HEK293T (cell line): Measurements from ENCODE around the gene RNF112.

Source experiments
- CTCF ChIA-PET: fragments of 350-600 bp; formaldehyde crosslinking; extraction: SDS; loops from one replicate; lab custom pipeline; 2021; ENCODE audit warnings: antibody characterized with exemption, inconsistent platforms; lab: Yijun Ruan, JAX
- POLR2A ChIA-PET: fragments of 350-600 bp; formaldehyde crosslinking; extraction: SDS; loops from one replicate; lab custom pipeline; 2020; ENCODE audit warnings: antibody characterized with exemption, inconsistent platforms; lab: Yijun Ruan, JAX
- DNase-seq: peaks from one replicate; pipeline ENCODE4 v3.0.0; 2012; ENCODE audit warnings: mixed read lengths; ENCODE audit errors: extremely low spot score
- ARNT ChIP-seq: fragments of 450-650 bp; IDR thresholded peaks from 2 replicates; pipeline ENCODE4 v1.6.1; 2017; ENCODE audit warnings: mild to moderate bottlenecking
- BHLHE40 ChIP-seq: fragments of 450-650 bp; IDR thresholded peaks from 2 replicates; pipeline ENCODE4 v1.6.1; 2016; ENCODE audit warnings: mild to moderate bottlenecking, moderate library complexity, borderline replicate concordance
- CTBP1 ChIP-seq: fragments of 450-650 bp; IDR thresholded peaks from 2 replicates; pipeline ENCODE4 v1.6.1; 2016; ENCODE audit warnings: borderline replicate concordance
- ELF4 ChIP-seq: fragments of 450-650 bp; IDR thresholded peaks from 2 replicates; pipeline ENCODE4 v1.6.1; 2017; ENCODE audit warnings: antibody characterized with exemption
- FOXA1 ChIP-seq: fragments of 450-650 bp; IDR thresholded peaks from 2 replicates; pipeline ENCODE4 v1.6.1; 2016; ENCODE audit warnings: mild to moderate bottlenecking
- FOXK2 ChIP-seq: fragments of 450-650 bp; IDR thresholded peaks from 2 replicates; pipeline ENCODE4 v1.6.1; 2016; ENCODE audit warnings: mild to moderate bottlenecking
- FOXM1 ChIP-seq: fragments of 450-650 bp; IDR thresholded peaks from 2 replicates; pipeline ENCODE4 v1.6.1; 2017; ENCODE audit warnings: mild to moderate bottlenecking, borderline replicate concordance
- HDGF ChIP-seq: fragments of 450-650 bp; IDR thresholded peaks from 2 replicates; pipeline ENCODE4 v1.6.1; 2017; ENCODE audit warnings: antibody characterized with exemption, borderline replicate concordance
- L3MBTL2 ChIP-seq: fragments of 450-650 bp; conservative IDR thresholded peaks from 2 replicates; pipeline ENCODE4 v1.6.1; 2016; ENCODE audit warnings: mild to moderate bottlenecking
- LEF1 ChIP-seq: fragments of 450-650 bp; IDR thresholded peaks from 2 replicates; pipeline ENCODE4 v1.6.1; 2017; ENCODE audit warnings: mild to moderate bottlenecking, borderline replicate concordance
- NFRKB ChIP-seq: fragments of 450-650 bp; IDR thresholded peaks from 2 replicates; pipeline ENCODE4 v1.6.1; 2016; ENCODE audit warnings: mild to moderate bottlenecking, moderate library complexity
- PKNOX1 ChIP-seq: fragments of 450-650 bp; IDR thresholded peaks from 2 replicates; pipeline ENCODE4 v1.6.1; 2016
- SP1 ChIP-seq: fragments of 450-650 bp; IDR thresholded peaks from 2 replicates; pipeline ENCODE4 v1.6.1; 2017
- SUZ12 ChIP-seq: fragments of 450-650 bp; IDR thresholded peaks from 2 replicates; pipeline ENCODE4 v1.6.1; 2016; ENCODE audit warnings: mild to moderate bottlenecking
- TARDBP ChIP-seq: fragments of 450-650 bp; IDR thresholded peaks from 2 replicates; pipeline ENCODE4 v1.6.1; 2016
- ZNF384 ChIP-seq: fragments of 450-650 bp; IDR thresholded peaks from 2 replicates; pipeline ENCODE4 v1.6.1; 2016

The RNF112 gene

GRCh38 chr17:19448341-19449268 is 37.6 kb downstream of the RNF112 start:
- no peak for TF ChIP-seq NFRKB
- no peak for TF ChIP-seq L3MBTL2
- no peak for TF ChIP-seq FOXK2
- no peak for TF ChIP-seq CTBP1
- POLR2A ChIA-PET: interaction anchor here (0.6 to 2.6 kb wide), 7 partner anchors 71 to 303 kb away, joined by 3 to 16 read pairs (median 3); partner anchors contain the start of genes ALDH3A2 and MAPK7
- CTCF ChIA-PET: interaction anchor here (0.8 to 2.2 kb wide), 3 partner anchors 84 to 128 kb away, joined by 4 to 59 read pairs (median 5); partner anchors contain the start of gene B9D1
- DNase-seq: no peak

- POLR2A ChIA-PET: interaction anchor here (1.6 kb wide), 1 partner anchor 199 kb away, joined by 4 read pairs; the partner anchor contains the start of gene ALDH3A2
- CTCF ChIA-PET: interaction anchor here (1.1 kb wide), 1 partner anchor 87 kb away, joined by 5 read pairs; the partner anchor contains the start of gene B9D1
- no peak for TF ChIP-seq FOXM1
- TF ChIP-seq TARDBP: no peak
- no peak for DNase-seq
Observed at GRCh38 chr17:19449656-19450055, 38.6 kb downstream of the RNF112 start.

- DNase-seq: no peak
- CTCF ChIA-PET: interaction anchor here (0.8 to 0.9 kb wide), 2 partner anchors 13 to 309 kb away, joined by 3 read pairs; no protein-coding TSS in a partner anchor
- POLR2A ChIA-PET: interaction anchor here (1.2 to 2.2 kb wide), 2 partner anchors 76 to 91 kb away, joined by 4 to 7 read pairs; partner anchors contain the start of genes B9D1 and MAPK7
- no peak for TF ChIP-seq NFRKB
- no peak for TF ChIP-seq FOXK2
- no peak for TF ChIP-seq ARNT
- TF ChIP-seq L3MBTL2: no peak
- TF ChIP-seq SP1: no peak
- TF ChIP-seq LEF1: no peak
- no peak for TF ChIP-seq BHLHE40
- TF ChIP-seq TARDBP: no peak
- TF ChIP-seq SUZ12: no peak
- TF ChIP-seq ELF4: no peak
- TF ChIP-seq ZNF384: no peak
- TF ChIP-seq PKNOX1: no peak
- TF ChIP-seq FOXA1: no peak
- TF ChIP-seq HDGF: no peak
- no peak for TF ChIP-seq FOXM1
- TF ChIP-seq CTBP1: no peak
Observed at GRCh38 chr17:19453296-19453695, 42.3 kb downstream of the RNF112 start.

- ChIA-PET CTCF (interaction anchor here (0.8 to 2.3 kb wide), 2 partner anchors 91 to 308 kb away, joined by 3 to 9 read pairs; partner anchors contain the start of gene B9D1), POLR2A (interaction anchor here (1.2 to 2.2 kb wide), 2 partner anchors 76 to 92 kb away, joined by 4 to 7 read pairs; partner anchors contain the start of genes B9D1 and MAPK7)
- TF ChIP-seq FOXA1 (no peak), NFRKB (no peak), ARNT (no peak), ELF4 (no peak), SP1 (no peak), TARDBP (no peak), BHLHE40 (no peak), SUZ12 (no peak), L3MBTL2 (no peak), PKNOX1 (no peak), CTBP1 (no peak), LEF1 (no peak), FOXK2 (no peak), HDGF (no peak), ZNF384 (no peak), FOXM1 (no peak)
- DNase-seq: no peak
Observed at GRCh38 chr17:19454074-19454473, 43.0 kb downstream of the RNF112 start.

- no peak for TF ChIP-seq HDGF
- no peak for TF ChIP-seq SUZ12
- no peak for TF ChIP-seq SP1
- TF ChIP-seq PKNOX1: no peak
- no peak for TF ChIP-seq FOXA1
- TF ChIP-seq L3MBTL2: no peak
- no peak for TF ChIP-seq FOXM1
- no peak for TF ChIP-seq ARNT
- no peak for TF ChIP-seq CTBP1
- no peak for TF ChIP-seq ELF4
- TF ChIP-seq NFRKB: no peak
- no peak for DNase-seq
- CTCF ChIA-PET: interaction anchor here (2.3 kb wide), 1 partner anchor 94 kb away, joined by 9 read pairs; the partner anchor contains the start of gene B9D1
- POLR2A ChIA-PET: interaction anchor here (0.7 to 1.4 kb wide), 3 partner anchors 9 to 94 kb away, joined by 3 to 10 read pairs (median 4); partner anchors contain the start of genes B9D1 and MAPK7
Observed at GRCh38 chr17:19456016-19456927, 45.2 kb downstream of the RNF112 start.
